ENCODE results near the gene PDZD4. TPM values are rescaled to one million over a fixed set of nuclear protein-coding genes. Genes with fewer than 3 reads are reported as not detected.

The PDZD4 gene
- total and polyA plus RNA-seq, 2 of the 4 experiments (the other 2 are of a cell fraction): under 0.01 to 0.38 TPM

DNA sequence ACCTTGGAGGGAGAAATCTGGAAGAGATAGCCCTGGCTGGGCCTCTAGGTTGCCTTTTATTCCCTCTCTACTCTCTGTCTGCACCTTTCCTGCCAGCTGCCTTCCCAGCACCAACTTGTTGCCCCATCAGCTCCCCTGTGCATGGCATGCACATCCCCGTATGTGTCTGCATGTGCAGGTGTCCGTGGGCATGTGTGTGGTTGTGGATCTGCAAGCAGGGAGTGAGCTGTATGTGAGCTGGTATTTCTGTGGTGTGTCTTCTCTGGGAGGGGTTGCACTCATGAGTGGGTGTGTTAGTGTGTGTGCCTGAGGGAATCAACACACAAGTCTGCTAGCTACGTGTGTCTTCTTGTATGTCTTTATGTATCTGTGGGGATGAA lies 45.8 kb upstream of the PDZD4 start:
- POLR2A ChIA-PET (ENCODE audit: unreplicated experiment): no interaction called here
- intact Hi-C loops (cut with micrococcal nuclease) (no loop called here), dilution Hi-C loops (cut with HindIII; ENCODE audit: low sequenced_read_pairs, unreplicated experiment) (no loop called here), in situ Hi-C loops (cut with MboI; ENCODE audit: low sequenced_read_pairs) (no loop called here)
- H3K4ac ChIP-seq (ENCODE audit: low read depth, low read length): no peak overlapping the region
- H2BK120ac ChIP-seq (ENCODE audit: low read depth, low read length): no peak overlapping the region
- no peaks in the 10 kb centered on the region for H3K9me1 ChIP-seq (ENCODE audit: insufficient read depth, low read length)
- H3K14ac ChIP-seq (replicated peaks; ENCODE audit: low read depth, low read length): no peak overlapping the region
- H3K4me3 ChIP-seq (ENCODE audit: insufficient read depth, low read depth, low read length): no peak overlapping the region
- no peak overlapping the region for H3K27ac ChIP-seq (ENCODE audit: insufficient read depth, low read length)
- H3K23ac ChIP-seq (ENCODE audit: low read depth, low read length): no peak overlapping the region
- no peaks in the 10 kb centered on the region for H3K4me1 ChIP-seq (ENCODE audit: control insufficient read depth, insufficient read depth, low read length)
- no peak overlapping the region for H4K8ac ChIP-seq (ENCODE audit: low read depth in 2 of 2, low read length in 2 of 2)
- H4K5ac ChIP-seq (ENCODE audit: low read depth, low read length): no peak overlapping the region
- no peak overlapping the region for H3K56ac ChIP-seq (ENCODE audit: extremely low read depth, insufficient read depth, low read length)
- BruUV-seq (replicated peaks): no TSS peak
- no peaks in the 10 kb centered on the region for H3K9me3 ChIP-seq (ENCODE audit: control insufficient read depth, insufficient read depth, low read length)
- H3K4me2 ChIP-seq (ENCODE audit: low read depth, low read length): no peak overlapping the region
- no peak overlapping the region for H4K91ac ChIP-seq (ENCODE audit: insufficient read depth, low read depth, low read length)
- H2BK5ac ChIP-seq (ENCODE audit: low read depth, low read length, poor library complexity, severe bottlenecking): no peak overlapping the region
- H4K20me1 ChIP-seq (ENCODE audit: insufficient read depth, low read length): no peaks in the 10 kb centered on the region; the same call in 1 of the 2 replicates
- no peaks in the 10 kb centered on the region for H3K79me1 ChIP-seq (ENCODE audit: low read depth in 1 of 2, low read length in 2 of 2)
- H3K36me3 ChIP-seq (ENCODE audit: control insufficient read depth, insufficient read depth, low read length): no peaks in the 10 kb centered on the region
- no CpG with 5 or more reads among the region's 3 CpGs for WGBS, 2 experiments (ENCODE audit: extremely low coverage in 2 of 2, insufficient read length in 1 of 2)
- no peak overlapping the region for H2BK20ac ChIP-seq (ENCODE audit: low read depth, low read length)
- CTCF ChIA-PET: no interaction called here
- no peak overlapping the region for H2BK15ac ChIP-seq (ENCODE audit: low read depth, low read length)
- peak overlapping the region; percentile 61 for H2AK9ac ChIP-seq (replicated peaks; ENCODE audit: low read depth, low read length, poor library complexity)
- H3K18ac ChIP-seq (ENCODE audit: low read depth, low read length): no peak overlapping the region
- TF ChIP-seq RAD21 (IDR thresholded peaks at IDR 0.05; ENCODE audit: low read length) (no peak), NFE2L2 (IDR thresholded peaks at IDR 0.05; ENCODE audit: low read depth, low read length) (no peak), BHLHE40 (IDR thresholded peaks at IDR 0.05; ENCODE audit: low read depth, low read length) (no peak), ELK1 (IDR thresholded peaks at IDR 0.05; ENCODE audit: borderline replicate concordance, low read depth, low read length) (no peak), CHD1 (IDR thresholded peaks at IDR 0.05; ENCODE audit: low read depth, low read length) (no peak), RCOR1 (IDR thresholded peaks at IDR 0.05; ENCODE audit: insufficient replicate concordance, low read length) (no peak), MXI1 (IDR thresholded peaks at IDR 0.05; ENCODE audit: borderline replicate concordance, low read depth, low read length) (no peak), FOS (IDR thresholded peaks at IDR 0.05; ENCODE audit: low read depth, low read length) (no peak), MAFK (IDR thresholded peaks at IDR 0.05; ENCODE audit: low read depth, low read length) (no peak), SMC3 (IDR thresholded peaks at IDR 0.05; ENCODE audit: low read depth, low read length) (no peak), CEBPB (IDR thresholded peaks at IDR 0.05; ENCODE audit: low read depth, low read length) (no peak), CTCF (conservative IDR thresholded peaks at IDR 0.05; ENCODE audit: low read depth, low read length) (no peak), POLR2A (IDR thresholded peaks at IDR 0.05; ENCODE audit: low read depth, low read length) (no peak), MAZ (IDR thresholded peaks at IDR 0.05; ENCODE audit: borderline replicate concordance, low read depth, low read length) (no peak), RFX5 (IDR thresholded peaks at IDR 0.05; ENCODE audit: low read depth, low read length) (no peak), USF2 (IDR thresholded peaks at IDR 0.05; ENCODE audit: low read depth, low read length) (no peak)
- no peak overlapping the region for H2AK5ac ChIP-seq (ENCODE audit: low read depth, low read length)
- H3K9ac ChIP-seq (ENCODE audit: low read depth, low read length): no peak overlapping the region
- H2AFZ ChIP-seq (replicated peaks; ENCODE audit: low read length, poor library complexity): no peak overlapping the region
- peaks cover 32% of the 10 kb centered on the region for H3K27me3 ChIP-seq (ENCODE audit: control insufficient read depth, insufficient read depth, low read length)
- ATAC-seq (ENCODE audit: low read depth) (no peak), DNase-seq (no peak)

Measured in IMR-90 (cell line).